EL (cell line): ENCODE results near the gene AGTPBP1.
A peak's percentile ranks its signal among the peaks of the same experiment; 100 is the strongest.
"Not testable (repeated sequence)": the region's sequence is repeated elsewhere in the genome, so short reads cannot be mapped to it uniquely, and the experiment has no call there.

ENCODE experiments used
- DNase-seq: peaks from one replicate; pipeline ENCODE4 v3.0.0-alpha.2; 2016

The AGTPBP1 gene

DNA sequence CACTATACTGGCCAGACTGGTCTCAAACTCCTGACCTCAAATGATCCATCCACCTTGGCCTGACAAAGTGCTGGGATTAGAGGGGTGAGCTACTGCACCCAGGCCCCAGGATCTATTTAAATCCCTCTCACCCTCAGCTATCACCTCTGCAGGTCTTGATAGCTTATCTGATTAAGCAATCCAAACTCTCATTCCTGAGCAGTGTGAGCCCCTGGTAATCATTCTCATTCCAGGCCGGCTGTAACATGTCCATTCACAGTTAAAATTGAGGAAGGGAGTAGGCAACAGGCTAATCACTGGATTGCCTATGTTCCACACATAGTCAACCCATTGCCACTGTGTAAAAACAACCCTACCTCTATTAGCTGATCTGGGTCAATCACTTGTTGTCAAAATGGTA, 111.1 kb downstream of the AGTPBP1 start:
- no peak for DNase-seq

DNA sequence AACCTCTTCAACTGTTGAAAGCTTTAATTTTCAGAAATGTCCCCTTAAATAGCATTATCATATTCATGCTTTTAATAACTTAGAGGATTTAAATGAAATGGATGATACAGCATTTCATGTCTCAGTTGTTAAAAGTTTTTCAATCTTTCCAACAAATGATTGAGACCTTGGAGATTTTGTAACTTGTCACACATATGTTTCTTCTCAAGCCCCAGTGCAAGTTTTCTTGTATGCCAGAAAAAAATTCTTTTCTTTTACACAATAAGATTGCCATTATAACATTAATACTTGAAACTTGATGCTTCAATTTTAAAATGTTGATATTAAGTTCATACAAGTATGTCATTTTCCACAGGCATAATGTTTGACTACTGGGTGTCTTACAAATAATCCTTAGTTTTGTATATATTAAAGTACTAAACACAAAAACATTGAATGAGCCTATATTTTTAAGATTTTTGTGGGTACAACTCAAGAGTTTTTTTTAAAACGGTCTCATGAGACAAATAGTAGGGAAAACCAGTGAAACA, 124.5 kb downstream of the AGTPBP1 start:
- no peak for DNase-seq

DNA sequence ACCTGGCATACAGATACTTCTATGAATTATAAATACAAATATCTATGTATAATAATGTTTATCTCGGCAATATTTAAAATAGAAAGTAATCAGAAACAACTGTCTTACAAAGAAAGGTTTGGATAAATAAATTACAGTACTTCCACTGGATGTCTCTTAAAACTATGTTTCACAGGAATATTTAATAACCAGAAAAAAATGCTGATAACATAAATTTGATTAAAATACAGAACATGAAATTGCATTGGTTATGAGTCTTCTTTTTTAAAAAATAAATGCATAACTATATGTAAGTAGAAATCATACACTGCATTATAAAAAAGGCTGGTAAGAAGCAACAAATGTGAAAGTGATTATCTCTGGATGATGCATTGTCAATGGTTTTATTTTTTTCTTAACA, 126.0 kb downstream of the AGTPBP1 start:
- no peak for DNase-seq

DNA sequence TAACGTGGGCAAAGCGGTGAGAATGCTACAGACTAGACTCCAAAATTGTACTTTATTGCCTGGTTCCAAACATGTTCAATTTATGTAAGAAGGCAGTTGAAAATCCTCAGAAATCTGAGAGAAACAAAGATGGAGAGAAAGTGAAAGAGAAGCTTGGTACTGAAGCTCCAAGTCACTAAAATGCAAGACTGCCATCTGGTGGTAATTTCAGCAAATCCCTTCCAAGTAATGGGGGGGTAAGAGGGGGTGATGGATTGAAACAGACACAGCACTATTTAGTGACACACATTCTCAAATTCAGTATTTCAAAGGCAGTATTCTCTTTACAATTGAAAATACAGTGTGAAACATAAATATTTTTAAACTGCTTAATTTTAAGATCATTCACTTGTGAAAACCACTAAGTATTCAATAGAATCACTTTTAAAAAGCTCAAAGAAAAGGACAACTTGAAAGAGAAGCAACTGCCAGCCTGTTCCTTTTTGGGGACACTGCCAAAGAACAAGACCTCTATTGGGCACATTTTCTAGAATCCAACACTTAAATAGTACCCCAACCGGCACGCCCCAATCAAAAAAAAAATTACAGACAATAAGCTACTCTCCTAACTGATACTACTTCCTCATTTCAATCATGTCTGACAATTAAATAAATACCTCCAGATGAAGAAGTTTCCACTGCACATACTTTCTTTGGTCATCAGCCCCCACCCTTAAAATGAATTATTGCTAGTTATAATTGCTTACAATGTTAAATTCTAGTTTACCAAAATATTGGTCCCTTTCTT, 131.5 kb downstream of the AGTPBP1 start:
- peak; percentile 76 for DNase-seq

DNA sequence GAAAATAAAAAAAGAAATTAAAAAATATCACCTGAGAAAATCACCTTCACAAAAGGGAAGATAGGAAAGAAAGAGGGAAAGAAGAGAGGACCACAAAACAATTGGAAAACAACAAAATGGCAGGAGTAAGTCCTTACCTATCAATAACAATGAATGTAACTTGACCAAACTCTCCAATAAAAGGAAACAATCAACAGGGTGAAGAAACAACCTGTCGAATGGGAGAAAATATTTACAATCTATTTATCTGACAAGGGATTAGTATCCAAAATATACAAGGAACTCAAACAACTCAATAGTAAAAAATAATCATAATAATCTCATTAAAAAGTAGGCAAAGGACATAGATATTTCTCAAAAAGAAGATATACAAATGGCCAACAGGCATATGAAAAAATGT, 135.8 kb downstream of the AGTPBP1 start:
- no peak for DNase-seq

DNA sequence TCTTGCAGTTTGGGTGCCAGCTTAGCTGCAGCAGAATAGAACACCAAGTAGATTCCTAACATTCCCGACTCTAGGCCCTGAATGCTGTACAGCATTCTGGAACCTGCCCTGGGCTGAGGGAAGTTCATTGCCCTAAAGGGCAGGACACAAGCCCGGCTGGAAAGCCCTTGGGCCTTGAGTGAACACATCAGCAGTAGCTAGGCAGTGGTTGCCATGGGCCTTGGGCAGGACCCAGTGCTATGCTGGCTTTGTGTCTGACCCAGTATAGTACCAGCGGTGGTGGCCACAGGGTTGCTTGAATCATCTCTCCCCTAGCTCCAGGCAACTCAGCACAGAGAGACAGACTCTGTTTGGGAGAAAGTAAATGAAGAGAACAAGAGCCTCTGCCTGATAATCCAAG, 137.8 kb downstream of the AGTPBP1 start:
- DNase-seq: no peak

DNA sequence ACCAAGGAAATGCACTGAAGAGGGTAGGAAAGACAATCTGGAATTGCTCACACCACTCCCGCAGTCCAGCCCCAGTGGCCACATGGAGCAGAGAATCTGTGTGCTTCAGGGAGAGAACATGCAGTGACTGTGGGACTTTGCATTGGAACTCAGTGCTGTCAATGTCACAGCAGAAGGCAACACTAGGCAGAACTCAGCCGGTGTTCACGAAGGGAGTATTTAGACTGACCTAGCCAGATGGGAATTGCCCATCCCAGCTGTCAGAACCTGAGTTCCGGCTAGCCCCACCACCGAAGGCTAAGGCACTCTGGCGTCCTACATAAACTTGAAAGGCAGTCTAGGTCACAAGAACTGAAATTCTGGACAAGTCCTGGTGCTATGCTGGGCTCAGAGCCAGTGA, 139.0 kb downstream of the AGTPBP1 start:
- DNase-seq: no peak

DNA sequence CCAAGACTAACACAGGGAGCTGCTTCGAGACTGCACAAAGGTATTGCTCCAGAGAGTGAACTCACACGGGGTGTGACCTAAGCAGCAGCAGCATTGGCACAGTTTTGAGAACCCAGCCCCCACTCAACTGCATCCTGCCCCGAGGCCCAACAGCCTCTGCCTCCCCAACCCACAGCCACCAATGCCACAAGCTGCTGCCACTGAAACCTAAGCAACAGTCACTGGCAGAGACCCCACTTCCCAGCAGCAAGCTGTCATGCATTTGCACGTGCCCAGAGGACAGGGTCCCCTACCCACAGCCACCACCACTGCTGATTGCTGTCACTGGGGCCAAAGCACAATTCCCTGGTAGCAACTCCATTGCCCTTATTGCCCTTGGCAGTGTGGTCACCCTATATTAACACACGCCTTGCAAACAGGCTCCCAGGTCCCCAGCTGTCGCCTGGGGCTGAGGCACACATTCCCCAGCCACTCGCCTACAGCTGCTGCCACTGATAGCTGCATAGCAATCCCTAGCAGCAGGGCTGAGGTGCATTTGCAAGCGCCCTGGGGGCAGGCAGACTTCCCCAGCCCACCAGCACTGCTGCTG, 141.0 kb downstream of the AGTPBP1 start:
- DNase-seq: no peak

DNA sequence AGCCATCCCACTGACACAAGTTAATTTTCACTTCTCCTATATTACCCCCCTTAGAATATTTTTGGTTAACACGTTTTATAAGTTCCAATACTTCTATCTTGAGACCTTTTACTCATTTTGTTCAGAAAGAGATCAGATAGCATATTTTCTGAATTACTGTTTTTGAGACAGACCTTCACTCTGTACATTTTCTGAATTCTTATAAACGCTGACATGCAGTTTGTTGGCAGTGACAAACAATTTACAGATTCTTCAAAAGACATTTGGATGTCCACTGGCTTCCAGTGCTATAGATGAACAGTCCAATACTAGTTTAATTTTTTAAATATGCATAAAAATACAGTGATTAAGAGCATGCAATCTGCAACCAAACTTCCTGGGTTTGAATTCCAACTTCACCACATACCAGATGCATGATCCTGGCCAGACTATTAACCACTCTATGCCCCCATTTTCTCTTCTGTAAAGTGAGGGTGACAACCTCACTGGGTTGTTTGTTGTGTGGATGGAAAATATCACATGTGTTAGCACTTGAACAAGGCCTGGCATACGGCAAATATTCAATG, 142.1 kb downstream of the AGTPBP1 start:
- DNase-seq: peak; percentile 29

DNA sequence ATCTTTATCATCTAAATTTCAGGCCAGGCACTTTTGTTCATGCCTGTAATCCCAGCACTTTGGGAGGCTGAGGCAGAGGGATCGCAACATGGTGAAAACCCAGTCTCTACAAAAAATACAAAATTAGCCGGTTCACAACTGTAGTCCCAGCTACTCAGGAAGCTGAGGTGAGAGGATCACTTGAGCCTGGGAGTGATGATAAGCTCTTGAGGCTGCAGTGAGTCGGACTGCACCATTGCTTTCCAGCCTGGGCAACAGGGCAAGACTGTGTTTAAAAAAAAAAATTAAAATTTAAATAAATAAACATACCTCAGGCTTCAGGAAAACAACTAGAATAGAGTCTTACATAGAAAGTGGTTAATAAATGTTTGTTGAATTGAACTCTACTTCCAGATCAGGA, 147.4 kb downstream of the AGTPBP1 start:
- DNase-seq: no peak

DNA sequence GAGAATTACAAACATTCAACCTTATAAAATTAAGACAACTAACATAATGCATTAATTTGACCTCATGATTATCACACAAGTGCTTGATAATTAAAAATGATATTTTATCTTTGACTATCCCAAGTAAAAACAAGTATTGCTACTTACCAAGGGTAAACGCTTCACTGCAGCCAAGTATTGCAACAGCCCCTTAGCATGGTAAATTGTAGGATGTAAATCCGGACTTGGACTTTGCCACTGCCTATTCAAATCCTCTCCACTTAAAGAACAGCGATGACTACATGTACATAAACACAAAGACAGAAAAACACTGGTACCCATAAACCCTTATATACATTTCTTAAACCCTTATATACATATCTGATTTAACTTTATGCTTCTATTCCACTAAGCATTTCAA, 155.1 kb downstream of the AGTPBP1 start:
- no peak for DNase-seq

DNA sequence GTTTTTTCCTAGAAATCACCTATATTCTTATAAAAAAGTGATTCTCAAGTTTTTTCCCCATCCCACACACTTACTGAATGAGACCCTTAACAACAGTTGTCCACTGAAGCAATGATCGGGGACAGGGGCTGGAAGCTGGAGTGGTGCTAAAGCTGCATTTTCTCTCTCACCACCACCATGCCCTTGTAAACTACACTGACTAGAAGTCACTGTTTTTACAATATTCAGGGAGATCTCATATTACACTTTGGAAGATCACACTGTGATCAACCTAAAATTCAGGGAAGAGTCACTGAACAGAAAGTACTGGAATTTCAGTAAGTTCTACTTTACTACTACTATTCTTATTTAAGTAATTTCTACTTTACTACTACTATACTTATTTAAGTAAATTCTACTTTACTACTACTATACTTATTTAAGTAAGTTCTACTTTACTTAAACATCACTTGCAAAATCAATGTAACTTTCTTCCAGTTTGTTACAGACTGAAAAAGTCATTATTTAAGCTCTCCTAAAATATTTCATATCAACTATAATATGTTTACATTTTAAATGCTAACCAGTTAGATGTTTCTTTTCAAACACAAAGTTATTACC, 164.3 kb downstream of the AGTPBP1 start:
- DNase-seq: no peak

DNA sequence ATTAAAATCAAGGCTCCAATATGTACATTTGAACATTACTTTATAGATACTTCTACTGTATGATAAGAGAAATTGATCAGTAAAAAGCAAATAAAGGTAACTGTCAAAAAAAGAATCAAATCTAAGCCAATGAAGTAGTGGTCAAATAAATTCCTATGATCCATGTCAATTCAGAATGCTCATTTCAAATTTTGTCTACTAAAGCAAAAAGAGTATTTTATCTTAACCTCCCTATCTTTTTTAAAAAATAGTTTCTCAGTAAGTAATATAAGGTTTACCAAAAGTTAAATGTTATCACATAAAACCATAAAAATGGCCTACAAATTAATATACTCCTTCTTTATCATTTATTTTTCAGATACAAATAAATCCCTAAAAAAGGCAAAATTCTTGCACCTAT, 165.9 kb downstream of the AGTPBP1 start:
- DNase-seq: no peak

DNA sequence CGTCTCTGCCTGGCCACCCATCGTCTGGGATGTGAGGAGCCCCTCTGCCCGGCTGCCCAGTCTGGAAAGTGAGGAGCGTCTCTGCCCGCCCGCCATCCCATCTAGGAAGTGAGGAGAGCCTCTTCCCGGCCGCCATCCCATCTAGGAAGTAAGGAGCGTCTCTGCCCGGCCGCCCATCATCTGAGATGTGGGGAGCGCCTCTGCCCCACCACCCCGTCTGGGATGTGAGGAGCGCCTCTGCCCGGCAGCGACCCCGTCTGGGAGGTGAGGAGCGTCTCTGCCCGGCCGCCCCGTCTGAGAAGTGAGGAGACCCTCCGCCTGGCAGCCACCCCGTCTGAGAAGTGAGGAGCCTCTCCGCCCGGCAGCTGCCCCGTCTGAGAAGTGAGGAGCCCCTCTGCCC, 168.2 kb downstream of the AGTPBP1 start:
- DNase-seq: not testable (repeated sequence)

DNA sequence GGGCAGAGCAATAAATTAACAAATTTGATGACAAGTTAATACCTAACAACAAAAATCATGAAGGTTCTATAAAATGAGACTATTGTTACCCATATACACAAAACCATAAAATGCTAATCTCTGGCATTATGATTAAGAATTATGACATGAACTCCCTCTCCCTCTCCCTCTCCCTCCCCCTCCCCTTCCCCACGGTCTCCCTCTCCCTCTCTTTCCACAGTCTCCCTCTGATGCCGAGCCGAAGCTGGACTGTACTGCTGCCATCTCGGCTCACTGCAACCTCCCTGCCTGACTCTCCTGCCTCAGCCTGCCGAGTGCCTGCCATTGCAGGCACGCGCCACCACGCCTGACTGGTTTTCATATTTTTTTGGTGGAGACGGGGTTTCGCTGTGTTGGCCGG, 168.8 kb downstream of the AGTPBP1 start:
- not testable (repeated sequence) for DNase-seq

DNA sequence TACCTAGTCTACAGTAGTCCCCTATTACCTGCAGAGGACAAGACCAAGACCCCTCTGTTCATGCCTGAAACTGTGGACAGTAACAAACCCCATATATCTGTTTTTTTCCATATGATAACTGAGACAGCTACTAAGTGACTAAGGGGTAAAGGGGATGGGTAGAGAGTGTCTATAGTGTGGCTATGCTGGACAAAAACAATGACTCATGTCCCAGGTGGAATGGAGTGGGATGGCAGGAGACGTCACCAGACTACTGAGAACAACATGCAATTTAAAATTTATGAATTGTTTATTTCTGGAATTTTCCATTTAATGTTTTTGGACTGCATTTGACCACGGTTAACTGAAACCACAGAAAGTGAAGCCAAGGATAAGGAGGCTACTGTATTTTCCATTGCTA, 171.8 kb downstream of the AGTPBP1 start:
- DNase-seq: peak; percentile 32

DNA sequence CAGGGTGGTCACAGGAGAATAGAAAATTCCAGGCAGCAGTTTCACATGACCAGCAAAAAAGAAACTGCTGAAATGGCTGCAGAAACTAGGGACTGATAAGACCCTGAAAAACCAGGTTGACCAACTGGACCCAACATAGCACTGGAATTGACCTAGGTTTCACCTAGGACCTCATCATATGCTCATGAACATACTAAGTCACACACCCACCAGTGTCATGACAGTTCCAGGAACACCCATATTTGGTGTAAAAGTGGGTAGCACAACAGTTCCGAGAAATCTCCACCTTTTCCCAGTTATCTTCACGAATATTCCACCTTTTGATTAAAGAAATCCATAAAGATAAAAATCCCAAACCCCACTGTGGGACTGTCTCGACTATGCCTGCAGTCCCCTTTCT, 182.2 kb downstream of the AGTPBP1 start:
- DNase-seq: no peak

DNA sequence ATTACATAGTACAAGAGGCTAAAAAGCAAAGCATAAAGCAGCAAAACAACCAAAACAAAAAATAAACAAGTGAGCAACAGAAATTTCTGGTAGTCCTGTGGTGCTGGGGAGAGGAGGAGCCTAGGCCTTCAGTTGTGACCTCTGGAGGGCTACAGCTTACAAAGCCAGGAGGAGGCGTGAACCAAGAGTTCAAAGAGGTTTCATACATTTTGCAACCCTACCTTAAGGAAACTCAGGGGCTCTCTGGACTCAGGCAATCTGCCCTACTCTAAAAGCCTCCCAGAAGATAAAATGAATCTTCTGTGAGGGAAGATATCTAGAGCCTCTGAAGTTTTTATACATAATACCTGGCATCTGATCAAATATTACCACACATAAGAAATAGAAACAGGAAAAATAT, 187.4 kb downstream of the AGTPBP1 start:
- no peak for DNase-seq

DNA sequence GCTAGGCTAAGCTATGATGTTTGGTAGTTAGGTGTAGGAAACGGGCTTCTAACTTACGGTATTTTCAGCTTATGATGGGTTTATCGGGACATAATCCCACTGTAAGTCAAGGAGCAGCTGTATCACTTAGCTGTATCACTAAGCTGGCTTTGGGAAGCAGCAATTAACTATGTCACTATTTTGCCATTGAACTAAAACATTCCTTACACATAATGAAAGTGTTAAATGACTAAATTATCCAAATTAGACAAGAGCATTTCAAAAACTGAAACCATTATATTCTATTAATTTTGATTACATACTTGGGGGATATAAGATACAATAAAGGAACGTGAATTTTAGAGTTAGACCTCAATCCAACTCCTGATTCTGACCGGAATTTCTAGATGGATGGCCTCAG, 188.3 kb downstream of the AGTPBP1 start:
- no peak for DNase-seq

DNA sequence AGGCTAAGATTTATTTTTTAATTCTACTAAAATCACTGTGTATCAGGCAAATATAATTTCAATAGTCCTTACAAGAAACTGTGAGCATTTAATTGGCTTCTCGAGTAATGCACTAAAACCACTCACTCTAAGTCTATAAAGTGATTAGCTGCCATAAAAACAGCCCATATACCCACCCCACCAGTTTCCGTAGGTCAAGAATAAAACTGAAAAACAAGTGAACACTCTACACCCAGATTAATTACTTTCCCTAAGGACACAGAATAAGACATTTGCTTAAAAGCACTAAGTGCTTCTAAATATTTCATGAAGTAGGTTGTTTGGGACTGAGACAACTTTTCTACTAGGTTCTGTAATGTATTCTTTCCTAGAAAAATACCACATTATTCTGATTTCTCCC, 194.2 kb downstream of the AGTPBP1 start:
- no peak for DNase-seq

DNA sequence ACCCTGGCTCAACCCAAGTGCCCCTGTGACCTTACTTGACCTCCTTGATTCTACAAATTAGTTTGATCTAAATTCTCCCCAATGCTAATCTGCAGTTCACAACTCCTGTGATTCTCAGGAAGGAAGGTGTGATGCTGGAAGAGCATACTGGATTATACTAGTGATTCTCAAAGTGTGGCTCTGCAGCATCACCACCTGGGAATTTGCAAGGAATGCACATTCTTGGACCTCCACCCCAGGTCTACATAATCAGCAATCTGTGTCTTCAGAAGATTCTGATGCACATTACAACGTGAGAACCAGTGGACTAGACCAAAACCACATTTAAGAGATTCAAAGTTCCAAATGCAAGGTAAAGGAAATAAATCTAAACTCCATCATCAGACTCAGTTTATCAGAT, 198.6 kb downstream of the AGTPBP1 start:
- DNase-seq: no peak

DNA sequence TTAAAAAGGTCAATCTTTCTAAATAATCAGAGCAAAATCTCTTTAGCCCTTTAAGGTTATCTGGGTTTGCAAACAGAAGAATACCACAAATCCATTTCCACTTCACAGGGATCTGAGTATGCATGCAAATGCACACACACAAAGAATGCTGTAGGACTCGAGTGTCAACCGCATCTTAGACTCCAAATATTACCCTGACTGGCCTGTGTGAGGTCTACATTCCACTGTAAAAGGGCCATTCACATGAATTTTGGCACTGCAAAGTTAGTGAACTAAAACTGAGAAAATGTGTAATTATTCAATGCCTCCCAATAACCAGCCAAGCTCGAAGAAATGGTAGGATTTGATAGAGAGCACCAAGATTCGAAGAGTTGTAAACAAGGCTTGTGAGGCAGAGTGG, 199.9 kb downstream of the AGTPBP1 start:
- no peak for DNase-seq

DNA sequence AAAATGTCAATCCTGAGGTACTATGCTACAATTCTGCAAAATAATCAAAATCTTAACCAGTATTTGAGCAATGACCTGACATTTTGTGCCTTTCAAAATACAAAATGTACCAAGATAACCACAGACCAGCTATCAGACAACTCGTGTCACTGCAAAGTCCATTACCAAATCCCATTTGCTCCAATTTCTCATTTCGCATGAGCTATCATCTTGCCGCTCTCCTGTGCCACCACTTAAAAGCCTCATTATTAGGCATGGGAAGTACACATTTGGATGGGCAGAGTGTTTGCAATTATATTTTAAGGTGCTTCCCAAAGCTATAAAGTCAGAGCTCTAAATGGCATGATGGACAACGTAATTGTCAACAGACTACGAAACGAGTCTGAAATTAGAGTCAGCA, 205.2 kb downstream of the AGTPBP1 start:
- DNase-seq: no peak

DNA sequence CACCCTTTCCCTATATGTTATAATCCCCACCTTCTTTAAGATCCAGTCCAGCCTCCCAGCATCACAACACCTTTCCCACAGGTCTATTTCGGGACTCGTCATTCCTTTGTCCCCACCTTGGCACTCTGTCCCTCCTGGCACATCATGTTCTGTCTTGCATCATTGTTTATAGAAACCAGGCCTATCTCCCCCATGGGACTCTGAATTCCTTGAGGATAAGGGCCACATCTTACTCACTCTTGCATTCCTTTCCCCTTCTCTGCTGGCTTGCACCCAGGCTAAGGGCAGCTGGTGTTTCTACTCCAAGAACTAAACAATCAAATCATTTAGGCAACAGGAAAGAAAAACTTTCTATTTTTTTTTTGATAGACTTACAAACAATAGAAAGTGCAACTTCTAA, 205.7 kb downstream of the AGTPBP1 start:
- peak; percentile 59 for DNase-seq
